ENCODE results near the gene TMEM92.

The TMEM92 gene

DNA sequence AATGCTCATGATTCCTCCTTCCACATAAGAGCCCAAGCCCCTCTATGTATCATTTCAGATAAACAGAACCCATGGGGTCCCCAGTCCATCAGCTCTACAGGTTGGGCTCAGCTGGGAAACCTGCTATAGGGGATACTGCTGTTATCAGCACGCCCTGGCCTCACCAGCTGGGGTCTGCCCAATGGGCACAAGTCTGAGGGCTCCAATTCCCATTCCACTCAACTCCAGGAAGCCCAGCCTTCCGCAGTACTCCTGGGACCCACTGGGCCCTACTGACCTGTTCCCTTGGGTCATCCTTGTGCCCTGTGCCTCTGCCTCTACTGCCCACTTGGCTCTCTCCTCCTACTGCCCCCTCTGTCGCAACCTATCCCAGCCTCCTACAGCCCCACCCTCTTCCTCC lies 55.5 kb downstream of the TMEM92 start:
- no peak overlapping the region for H3K4me3 ChIP-seq (ENCODE audit: low read depth, low read length)
- in situ Hi-C loops (cut with HindIII; ENCODE audit: low sequenced_read_pairs) = no loop called here
- TF ChIP-seq, protein P1, sequence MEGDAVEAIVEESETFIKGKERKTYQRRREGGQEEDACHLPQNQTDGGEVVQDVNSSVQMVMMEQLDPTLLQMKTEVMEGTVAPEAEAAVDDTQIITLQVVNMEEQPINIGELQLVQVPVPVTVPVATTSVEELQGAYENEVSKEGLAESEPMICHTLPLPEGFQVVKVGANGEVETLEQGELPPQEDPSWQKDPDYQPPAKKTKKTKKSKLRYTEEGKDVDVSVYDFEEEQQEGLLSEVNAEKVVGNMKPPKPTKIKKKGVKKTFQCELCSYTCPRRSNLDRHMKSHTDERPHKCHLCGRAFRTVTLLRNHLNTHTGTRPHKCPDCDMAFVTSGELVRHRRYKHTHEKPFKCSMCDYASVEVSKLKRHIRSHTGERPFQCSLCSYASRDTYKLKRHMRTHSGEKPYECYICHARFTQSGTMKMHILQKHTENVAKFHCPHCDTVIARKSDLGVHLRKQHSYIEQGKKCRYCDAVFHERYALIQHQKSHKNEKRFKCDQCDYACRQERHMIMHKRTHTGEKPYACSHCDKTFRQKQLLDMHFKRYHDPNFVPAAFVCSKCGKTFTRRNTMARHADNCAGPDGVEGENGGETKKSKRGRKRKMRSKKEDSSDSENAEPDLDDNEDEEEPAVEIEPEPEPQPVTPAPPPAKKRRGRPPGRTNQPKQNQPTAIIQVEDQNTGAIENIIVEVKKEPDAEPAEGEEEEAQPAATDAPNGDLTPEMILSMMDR (IDR thresholded peaks at IDR 0.05; ENCODE audit: low read depth, low read length) = no peak
- DNase-seq (ENCODE audit: low read depth, low spot score) = no peak

DNA sequence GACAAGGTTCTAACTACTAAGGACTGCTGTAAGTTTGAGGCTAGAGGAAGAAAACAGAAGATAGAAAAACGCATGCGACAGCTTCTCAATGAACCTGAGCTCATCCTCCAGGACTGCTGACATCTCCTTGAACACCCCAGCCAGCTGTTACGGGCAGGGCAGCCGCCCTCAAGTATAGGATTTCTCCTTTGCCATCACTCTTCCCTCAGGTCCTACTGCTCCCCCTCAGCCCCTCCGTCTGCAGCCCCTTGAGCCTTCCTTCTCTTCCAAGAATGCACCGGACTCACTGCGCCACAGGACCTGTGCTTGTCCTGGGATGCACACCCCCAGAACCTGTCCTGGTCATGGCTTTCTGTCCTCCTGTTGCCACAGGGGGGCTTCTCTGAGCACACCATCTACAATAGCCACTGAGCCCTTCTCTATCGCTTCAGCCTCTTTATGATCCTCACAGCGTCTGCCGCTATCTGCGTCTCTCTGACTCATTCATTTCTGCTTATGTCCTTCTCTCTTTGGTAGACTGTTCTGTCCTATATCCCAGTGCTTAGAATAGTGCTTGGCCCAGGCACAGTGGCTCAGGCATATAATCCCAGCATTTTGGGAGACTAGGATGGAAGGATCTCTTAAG lies 56.0 kb downstream of the TMEM92 start:
- in situ Hi-C loops (cut with HindIII; ENCODE audit: low sequenced_read_pairs) = no loop called here
- TF ChIP-seq, protein P1 (IDR thresholded peaks at IDR 0.05; ENCODE audit: low read depth, low read length) = no peak
- DNase-seq (ENCODE audit: low read depth, low spot score) = no peak
- H3K4me3 ChIP-seq (ENCODE audit: low read depth, low read length) = no peak overlapping the region

Data from astrocyte of the spinal cord (primary cell).